Measurements from ENCODE around the gene MRPS16.

The MRPS16 gene

GRCh38 chr10:73217628-73218027 lies 34.8 kb downstream of the MRPS16 start:
- in situ Hi-C loops (cut with MboI; ENCODE audit: low sequenced_read_pairs, unreplicated experiment), result no loop called here
- TF ChIP-seq CTCF (IDR thresholded peaks at IDR 0.05; ENCODE audit: borderline replicate concordance, control extremely low read depth, extremely low read depth, insufficient read depth, missing control alignments), result no peak
- no peak for DNase-seq (ENCODE audit: low spot score)

DNA sequence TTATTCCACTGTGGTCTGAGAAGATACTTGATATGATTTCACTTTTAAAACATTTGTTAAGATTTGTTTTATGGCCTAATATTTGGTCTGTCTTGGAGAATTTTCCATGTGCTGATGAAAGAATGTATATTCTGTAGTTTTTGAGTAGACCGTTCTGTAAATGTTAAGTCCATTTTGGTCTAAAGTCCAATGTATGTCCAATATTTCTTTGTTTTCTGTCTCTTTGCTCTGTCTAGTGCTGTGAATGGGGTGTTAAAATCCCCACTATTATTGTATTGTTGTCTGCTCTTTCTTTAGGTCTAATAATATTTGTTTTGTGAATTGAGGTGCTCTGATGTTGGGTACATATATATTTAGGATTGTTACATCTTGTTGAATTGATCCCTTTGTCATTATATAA lies 36.7 kb downstream of the MRPS16 start:
- in situ Hi-C loops (cut with MboI; ENCODE audit: low sequenced_read_pairs, unreplicated experiment), result no loop called here
- TF ChIP-seq CTCF (IDR thresholded peaks at IDR 0.05; ENCODE audit: borderline replicate concordance, control extremely low read depth, extremely low read depth, insufficient read depth, missing control alignments), result no peak
- no peak for DNase-seq (ENCODE audit: low spot score)

- in situ Hi-C loops (cut with MboI; ENCODE audit: low sequenced_read_pairs, unreplicated experiment), result no loop called here
- TF ChIP-seq CTCF (IDR thresholded peaks at IDR 0.05; ENCODE audit: borderline replicate concordance, control extremely low read depth, extremely low read depth, insufficient read depth, missing control alignments), result no peak
- DNase-seq (ENCODE audit: low spot score), result no peak
Observed at GRCh38 chr10:73211106-73211811, 41.2 kb downstream of the MRPS16 start.

- in situ Hi-C loops (cut with MboI; ENCODE audit: low sequenced_read_pairs, unreplicated experiment), result no loop called here
- no peak for DNase-seq (ENCODE audit: low spot score)
- no peak for TF ChIP-seq CTCF (IDR thresholded peaks at IDR 0.05; ENCODE audit: borderline replicate concordance, control extremely low read depth, extremely low read depth, insufficient read depth, missing control alignments)
Observed at GRCh38 chr10:73210395-73211105, 41.9 kb downstream of the MRPS16 start.

DNA sequence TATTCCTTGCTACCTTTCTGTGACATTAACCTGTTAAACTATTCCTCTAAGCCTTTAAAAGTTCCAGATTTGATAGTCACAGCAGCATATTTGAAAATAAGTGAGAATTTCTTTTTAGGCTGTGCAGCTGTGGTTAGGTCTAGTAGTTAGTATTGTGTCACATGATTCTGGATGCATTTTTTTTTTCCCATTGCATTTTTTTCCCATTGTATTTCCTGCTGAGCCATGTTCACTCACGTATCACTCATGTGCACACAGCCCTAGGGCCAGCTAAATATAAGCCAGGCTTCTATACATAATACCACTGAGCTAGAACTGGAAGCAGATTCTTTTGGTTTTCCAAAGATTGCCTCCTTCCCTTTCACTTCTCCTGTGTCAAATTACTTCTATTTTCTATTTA lies 42.7 kb downstream of the MRPS16 start:
- DNase-seq (ENCODE audit: low spot score), result no peak
- TF ChIP-seq CTCF (IDR thresholded peaks at IDR 0.05; ENCODE audit: borderline replicate concordance, control extremely low read depth, extremely low read depth, insufficient read depth, missing control alignments), result no peak
- in situ Hi-C loops (cut with MboI; ENCODE audit: low sequenced_read_pairs, unreplicated experiment), result no loop called here

DNA sequence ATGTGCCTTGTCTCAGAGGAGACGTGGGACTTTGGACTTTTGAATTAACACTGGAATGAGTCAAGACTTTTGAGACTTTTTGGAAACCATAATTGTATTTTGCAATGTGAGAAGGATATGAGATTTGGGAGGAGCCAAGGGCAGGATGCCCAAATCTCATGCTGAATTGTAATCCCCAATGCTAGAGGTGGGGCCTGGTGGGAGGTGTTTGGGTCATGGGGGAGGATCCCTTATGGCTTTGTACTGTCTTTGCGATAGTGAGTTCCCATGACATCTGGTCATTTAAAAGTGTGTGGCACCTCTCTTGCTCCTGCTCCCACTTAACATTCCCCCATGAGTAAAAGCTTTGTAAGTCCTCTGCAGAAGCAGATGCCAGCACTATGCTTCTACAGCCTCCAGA lies 44.6 kb downstream of the MRPS16 start:
- DNase-seq (ENCODE audit: low spot score), result no peak
- TF ChIP-seq CTCF (IDR thresholded peaks at IDR 0.05; ENCODE audit: borderline replicate concordance, control extremely low read depth, extremely low read depth, insufficient read depth, missing control alignments), result no peak
- in situ Hi-C loops (cut with MboI; ENCODE audit: low sequenced_read_pairs, unreplicated experiment), result no loop called here
